Right lobe of liver (tissue), 4 donors: Measurements from ENCODE around the gene DSCAM.

Experiments
- POLR2A ChIP-seq: fragments of 450-650 bp; IDR thresholded peaks from one replicate; pipeline ENCODE4 v1.6.1; 2017; ENCODE audit warnings: antibody characterized with exemption, mild to moderate bottlenecking
- TF ChIP-seq, protein P1 (sequence below), 4 donors: fragments of 200-600 bp in 3 of 4; fragments of 450-650 bp in 1 of 4; IDR thresholded peaks; one replicate each; pipeline versions ENCODE4 v1.5.1 to v1.8.0; 2016 to 2022; ENCODE audit warnings: antibody characterized with exemption in 4 of 4, mild to moderate bottlenecking in 2 of 4
- donor health status: DM: no; HTN: no; CAD: no.
- donor health status: DM: no; HTN: no; CAD: no.
- donor health status: DM: no; HTN: yes; CAD: no.

DNA sequence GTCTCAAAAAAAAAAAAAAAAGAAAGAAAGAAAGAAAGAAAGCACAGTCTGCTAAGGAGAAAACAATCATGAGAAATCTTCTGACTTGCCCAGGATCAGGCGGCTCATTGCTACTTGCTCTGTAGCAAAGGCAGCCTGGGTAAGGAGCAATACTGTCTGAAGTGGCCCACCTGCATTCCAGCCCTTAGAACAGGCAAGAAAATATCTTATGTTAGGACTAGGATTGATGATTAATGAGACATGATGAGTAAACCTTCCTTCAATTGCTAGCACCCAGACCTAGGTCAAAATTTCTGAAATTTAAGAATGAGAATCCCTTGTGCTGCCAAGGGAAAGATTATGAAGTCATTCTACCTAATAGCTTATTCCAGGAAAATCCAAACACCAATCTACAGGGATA lies 140.8 kb downstream of the DSCAM start:
- TF ChIP-seq, protein P1, sequence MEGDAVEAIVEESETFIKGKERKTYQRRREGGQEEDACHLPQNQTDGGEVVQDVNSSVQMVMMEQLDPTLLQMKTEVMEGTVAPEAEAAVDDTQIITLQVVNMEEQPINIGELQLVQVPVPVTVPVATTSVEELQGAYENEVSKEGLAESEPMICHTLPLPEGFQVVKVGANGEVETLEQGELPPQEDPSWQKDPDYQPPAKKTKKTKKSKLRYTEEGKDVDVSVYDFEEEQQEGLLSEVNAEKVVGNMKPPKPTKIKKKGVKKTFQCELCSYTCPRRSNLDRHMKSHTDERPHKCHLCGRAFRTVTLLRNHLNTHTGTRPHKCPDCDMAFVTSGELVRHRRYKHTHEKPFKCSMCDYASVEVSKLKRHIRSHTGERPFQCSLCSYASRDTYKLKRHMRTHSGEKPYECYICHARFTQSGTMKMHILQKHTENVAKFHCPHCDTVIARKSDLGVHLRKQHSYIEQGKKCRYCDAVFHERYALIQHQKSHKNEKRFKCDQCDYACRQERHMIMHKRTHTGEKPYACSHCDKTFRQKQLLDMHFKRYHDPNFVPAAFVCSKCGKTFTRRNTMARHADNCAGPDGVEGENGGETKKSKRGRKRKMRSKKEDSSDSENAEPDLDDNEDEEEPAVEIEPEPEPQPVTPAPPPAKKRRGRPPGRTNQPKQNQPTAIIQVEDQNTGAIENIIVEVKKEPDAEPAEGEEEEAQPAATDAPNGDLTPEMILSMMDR (IDR thresholded peaks at IDR 0.05) = no peak
- no peak for TF ChIP-seq POLR2A
